ENCODE results near the gene SLC37A1.

The SLC37A1 gene

DNA sequence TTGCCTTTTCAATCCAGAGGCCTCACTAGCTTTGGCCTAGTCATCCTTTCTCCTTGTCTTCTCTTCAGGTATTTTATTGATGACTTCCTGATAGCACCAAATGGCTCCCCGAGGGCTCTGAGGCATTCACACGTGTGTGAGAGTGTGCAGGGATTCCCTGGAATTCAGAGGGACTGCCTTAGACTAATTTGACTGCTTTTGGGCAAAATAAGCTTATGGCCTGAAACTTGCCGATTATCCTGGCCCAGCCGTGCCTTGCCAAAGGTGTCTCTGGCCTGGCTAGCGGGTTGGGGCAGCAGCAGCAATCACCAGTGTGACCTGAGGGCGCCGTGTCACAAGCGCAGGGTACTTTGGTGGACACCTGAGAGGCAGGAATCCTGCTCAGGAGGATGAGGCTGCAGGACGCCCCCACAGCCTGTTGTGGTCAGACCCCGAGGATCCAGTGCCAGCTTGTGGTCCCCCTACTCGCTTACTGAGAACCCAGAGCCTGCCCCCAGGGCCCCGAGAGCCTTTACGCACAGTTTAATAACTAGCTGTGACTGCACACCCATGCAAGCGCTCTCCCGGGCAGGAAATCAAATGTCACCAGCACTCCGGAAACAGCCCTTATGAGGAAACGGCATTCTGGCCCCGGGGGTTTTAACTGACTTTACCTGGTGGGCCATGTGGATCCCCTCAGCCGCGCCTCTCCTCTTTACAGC lies 76.9 kb downstream of the SLC37A1 start:
- Histone ChIP-seq H4K8ac (ENCODE audit: low read depth, low read length) (no peak overlapping the region), H2BK120ac (ENCODE audit: low read depth, low read length) (no peak overlapping the region), H2BK15ac (replicated peaks; ENCODE audit: low read depth) (no peak overlapping the region), H3K4ac (ENCODE audit: low read depth, low read length) (no peak overlapping the region), H3K18ac (ENCODE audit: low read length) (no peak overlapping the region), H3K79me2 (ENCODE audit: control insufficient read depth, insufficient read depth, low read length) (no peaks in the 10 kb centered on the region), H2BK5ac (ENCODE audit: low read length) (no peak overlapping the region), H3K9ac (ENCODE audit: low read length) (no peak overlapping the region), H3K79me1 (ENCODE audit: low read length) (no peaks in the 10 kb centered on the region), H4K5ac (ENCODE audit: low read length) (no peak overlapping the region), H3K27me3 (ENCODE audit: insufficient read depth, low read length, poor library complexity) (no peaks in the 10 kb centered on the region), H2AK5ac (ENCODE audit: low read length) (no peak overlapping the region), H3K36me3 (ENCODE audit: control insufficient read depth, insufficient read depth, low read length) (no peaks in the 10 kb centered on the region), H3K4me1 (ENCODE audit: control insufficient read depth, low read depth, low read length) (no peaks in the 10 kb centered on the region), H3K56ac (ENCODE audit: low read length) (no peak overlapping the region), H3K23ac (ENCODE audit: low read length) (no peak overlapping the region), H3K27ac (ENCODE audit: low read depth, low read length) (no peak overlapping the region), H3K4me2 (ENCODE audit: low read length) (no peak overlapping the region), H3K4me3 (ENCODE audit: low read length) (no peak overlapping the region)
- peak; percentile 10 for DNase-seq
- WGBS (ENCODE audit: extremely low coverage, insufficient coverage, low lambda C conversion rate) = no CpG with 5 or more reads among the region's 20 CpGs

DNA sequence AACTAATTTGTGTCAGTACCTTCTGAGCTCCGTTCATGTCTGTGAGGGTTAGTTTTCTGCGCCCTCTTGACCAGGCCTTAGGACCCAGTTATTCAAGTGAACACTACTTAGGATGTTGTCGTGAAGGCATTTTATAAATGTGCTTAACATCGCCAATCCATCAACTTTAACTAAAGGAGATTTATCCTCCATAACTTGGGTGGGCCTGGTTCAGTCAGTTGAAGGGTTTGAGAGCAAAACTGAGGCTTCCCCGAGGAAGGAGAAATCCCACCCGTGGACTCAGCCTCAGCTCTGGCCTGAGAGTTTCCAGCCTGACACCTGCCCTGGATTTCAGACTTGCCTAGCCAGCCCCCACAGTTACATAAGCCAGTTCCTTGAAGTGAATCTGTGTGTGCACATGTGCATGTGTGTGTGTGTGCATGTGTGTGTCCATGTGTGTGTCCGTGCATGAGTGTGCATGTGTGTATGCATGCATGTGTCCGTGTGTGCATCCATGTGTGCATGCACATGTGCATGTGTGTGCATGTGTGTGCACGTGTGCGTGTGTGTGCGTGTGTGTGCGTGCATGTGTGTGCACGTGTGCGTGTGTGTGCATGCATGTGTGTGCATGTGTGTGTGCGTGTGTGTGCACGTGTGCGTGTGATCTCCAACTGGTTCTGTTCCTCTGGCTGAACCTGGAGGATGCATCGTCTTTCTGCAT lies 77.7 kb downstream of the SLC37A1 start:
- Histone ChIP-seq H3K27ac (ENCODE audit: low read depth, low read length) (no peak overlapping the region), H3K79me2 (ENCODE audit: control insufficient read depth, insufficient read depth, low read length) (no peaks in the 10 kb centered on the region), H4K8ac (ENCODE audit: low read depth, low read length) (no peak overlapping the region), H2BK15ac (replicated peaks; ENCODE audit: low read depth) (no peak overlapping the region), H4K5ac (ENCODE audit: low read length) (no peak overlapping the region), H3K36me3 (ENCODE audit: control insufficient read depth, insufficient read depth, low read length) (no peaks in the 10 kb centered on the region), H2AK5ac (ENCODE audit: low read length) (no peak overlapping the region), H3K4me2 (ENCODE audit: low read length) (no peak overlapping the region), H3K4ac (ENCODE audit: low read depth, low read length) (no peak overlapping the region), H2BK5ac (ENCODE audit: low read length) (no peak overlapping the region), H3K9ac (ENCODE audit: low read length) (no peak overlapping the region), H3K18ac (ENCODE audit: low read length) (no peak overlapping the region), H3K56ac (ENCODE audit: low read length) (no peak overlapping the region), H3K79me1 (ENCODE audit: low read length) (no peaks in the 10 kb centered on the region), H3K4me1 (ENCODE audit: control insufficient read depth, low read depth, low read length) (no peaks in the 10 kb centered on the region), H3K4me3 (ENCODE audit: low read length) (no peak overlapping the region), H3K27me3 (ENCODE audit: insufficient read depth, low read length, poor library complexity) (no peaks in the 10 kb centered on the region), H3K23ac (ENCODE audit: low read length) (no peak overlapping the region), H2BK120ac (ENCODE audit: low read depth, low read length) (no peak overlapping the region)
- no peak for DNase-seq
- WGBS (ENCODE audit: extremely low coverage, insufficient coverage, low lambda C conversion rate) = no CpG with 5 or more reads among the region's 18 CpGs

DNA sequence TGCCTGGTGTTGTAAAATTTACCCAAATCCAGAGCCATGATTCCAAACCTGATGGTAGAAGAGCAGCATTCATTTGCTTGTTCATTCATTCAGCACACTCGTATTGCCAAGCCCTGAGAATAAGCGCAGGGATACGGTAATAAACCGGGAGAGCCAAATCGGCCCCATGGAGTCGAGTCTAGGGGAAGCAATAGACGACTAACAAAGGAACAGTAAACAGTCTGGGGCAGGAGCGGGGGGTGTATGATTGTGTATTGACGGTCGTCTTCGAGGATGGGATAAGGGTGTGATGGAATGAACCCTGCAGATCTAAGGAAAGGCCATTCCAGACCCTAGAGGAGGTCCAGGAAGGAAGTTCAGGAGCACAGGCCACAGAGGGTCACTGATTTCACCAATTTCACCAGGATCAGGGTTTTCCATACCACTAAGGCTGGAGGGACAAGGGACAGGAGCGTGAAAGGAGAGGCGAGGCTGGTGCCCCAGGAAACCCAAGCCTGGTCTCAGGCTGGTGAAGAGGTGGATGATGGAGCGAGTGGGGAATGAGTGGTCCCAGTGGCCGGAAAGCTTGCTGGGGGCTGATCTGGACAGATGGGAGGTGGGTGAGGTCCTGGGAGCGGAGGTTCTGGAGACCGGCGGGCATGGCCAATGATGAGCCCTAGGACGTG lies 78.6 kb downstream of the SLC37A1 start:
- H3K27ac ChIP-seq (ENCODE audit: low read depth, low read length) = no peak overlapping the region
- no peaks in the 10 kb centered on the region for H3K79me1 ChIP-seq (ENCODE audit: low read length)
- H3K4me3 ChIP-seq (ENCODE audit: low read length) = no peak overlapping the region
- no peaks in the 10 kb centered on the region for H3K36me3 ChIP-seq (ENCODE audit: control insufficient read depth, insufficient read depth, low read length)
- no peak overlapping the region for H3K56ac ChIP-seq (ENCODE audit: low read length)
- H3K4ac ChIP-seq (ENCODE audit: low read depth, low read length) = no peak overlapping the region
- H4K8ac ChIP-seq (ENCODE audit: low read depth, low read length) = no peak overlapping the region
- no CpG with 5 or more reads among the region's 19 CpGs for WGBS (ENCODE audit: extremely low coverage, insufficient coverage, low lambda C conversion rate)
- no peak overlapping the region for H2BK15ac ChIP-seq (replicated peaks; ENCODE audit: low read depth)
- no peaks in the 10 kb centered on the region for H3K27me3 ChIP-seq (ENCODE audit: insufficient read depth, low read length, poor library complexity)
- no peak overlapping the region for H3K18ac ChIP-seq (ENCODE audit: low read length)
- H2BK5ac ChIP-seq (ENCODE audit: low read length) = no peak overlapping the region
- no peak overlapping the region for H3K4me2 ChIP-seq (ENCODE audit: low read length)
- H3K23ac ChIP-seq (ENCODE audit: low read length) = no peak overlapping the region
- DNase-seq = peak; percentile 22
- no peak overlapping the region for H4K5ac ChIP-seq (ENCODE audit: low read length)
- H3K9ac ChIP-seq (ENCODE audit: low read length) = no peak overlapping the region
- H3K79me2 ChIP-seq (ENCODE audit: control insufficient read depth, insufficient read depth, low read length) = no peaks in the 10 kb centered on the region
- no peak overlapping the region for H2BK120ac ChIP-seq (ENCODE audit: low read depth, low read length)
- H3K4me1 ChIP-seq (ENCODE audit: control insufficient read depth, low read depth, low read length) = no peaks in the 10 kb centered on the region
- H2AK5ac ChIP-seq (ENCODE audit: low read length) = no peak overlapping the region

DNA sequence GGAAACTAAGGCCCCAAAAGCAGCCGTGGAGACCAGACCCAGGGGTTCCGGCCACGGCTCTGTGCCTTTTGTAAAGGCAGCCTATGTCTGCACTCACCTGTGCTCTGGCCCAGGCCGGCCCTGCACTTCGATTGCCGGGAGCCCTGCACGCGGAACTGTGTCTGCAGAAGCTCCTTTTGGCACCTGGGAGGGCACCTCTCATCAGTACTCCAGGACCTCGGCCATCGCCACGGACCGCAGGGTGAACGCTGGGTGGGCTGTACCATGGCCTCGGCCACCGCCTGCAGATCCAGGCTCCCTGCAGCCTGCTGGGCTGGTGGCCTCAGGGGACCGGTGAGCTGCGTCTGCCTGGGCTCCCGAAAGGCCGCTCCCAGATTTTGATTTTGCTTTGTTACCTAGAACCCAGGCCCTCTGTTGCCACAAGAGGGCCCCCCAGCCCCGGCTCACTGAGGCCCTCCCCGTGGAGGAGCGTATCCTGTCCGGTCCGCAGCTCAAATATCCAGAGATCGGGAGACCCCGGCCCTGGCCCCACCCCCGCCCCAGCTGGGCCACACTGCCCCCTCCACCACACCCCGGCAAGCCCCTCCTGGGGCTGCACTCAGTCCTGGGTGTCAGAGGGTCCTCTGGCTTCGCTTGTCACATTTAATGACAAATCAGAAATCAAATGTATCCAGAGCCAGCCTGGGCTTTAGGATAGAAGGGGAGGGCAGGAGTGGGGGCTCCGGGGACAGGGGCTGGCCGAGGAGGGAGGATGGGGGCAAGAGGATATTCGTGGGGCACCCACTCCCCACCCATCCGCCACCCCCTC lies 79.6 kb downstream of the SLC37A1 start:
- Histone ChIP-seq H3K9ac (ENCODE audit: low read length) (peak overlapping the region; percentile 58), H3K27me3 (ENCODE audit: insufficient read depth, low read length, poor library complexity) (no peaks in the 10 kb centered on the region), H3K4ac (ENCODE audit: low read depth, low read length) (no peak overlapping the region), H2BK5ac (ENCODE audit: low read length) (no peak overlapping the region), H3K18ac (ENCODE audit: low read length) (peak overlapping the region; percentile 32), H3K79me1 (ENCODE audit: low read length) (no peaks in the 10 kb centered on the region), H3K27ac (ENCODE audit: low read depth, low read length) (no peak overlapping the region), H2AK5ac (ENCODE audit: low read length) (no peak overlapping the region), H3K56ac (ENCODE audit: low read length) (peak overlapping the region; percentile 90), H2BK120ac (ENCODE audit: low read depth, low read length) (peak overlapping the region; percentile 52), H3K36me3 (ENCODE audit: control insufficient read depth, insufficient read depth, low read length) (no peaks in the 10 kb centered on the region), H3K79me2 (ENCODE audit: control insufficient read depth, insufficient read depth, low read length) (no peaks in the 10 kb centered on the region), H3K4me2 (ENCODE audit: low read length) (no peak overlapping the region), H2BK15ac (replicated peaks; ENCODE audit: low read depth) (no peak overlapping the region), H3K4me3 (ENCODE audit: low read length) (no peak overlapping the region), H4K8ac (ENCODE audit: low read depth, low read length) (no peak overlapping the region), H3K23ac (ENCODE audit: low read length) (no peak overlapping the region), H4K5ac (ENCODE audit: low read length) (no peak overlapping the region), H3K4me1 (ENCODE audit: control insufficient read depth, low read depth, low read length) (no peaks in the 10 kb centered on the region)
- WGBS (ENCODE audit: extremely low coverage, insufficient coverage, low lambda C conversion rate) = no CpG with 5 or more reads among the region's 33 CpGs
- peak; percentile 83 for DNase-seq

DNA sequence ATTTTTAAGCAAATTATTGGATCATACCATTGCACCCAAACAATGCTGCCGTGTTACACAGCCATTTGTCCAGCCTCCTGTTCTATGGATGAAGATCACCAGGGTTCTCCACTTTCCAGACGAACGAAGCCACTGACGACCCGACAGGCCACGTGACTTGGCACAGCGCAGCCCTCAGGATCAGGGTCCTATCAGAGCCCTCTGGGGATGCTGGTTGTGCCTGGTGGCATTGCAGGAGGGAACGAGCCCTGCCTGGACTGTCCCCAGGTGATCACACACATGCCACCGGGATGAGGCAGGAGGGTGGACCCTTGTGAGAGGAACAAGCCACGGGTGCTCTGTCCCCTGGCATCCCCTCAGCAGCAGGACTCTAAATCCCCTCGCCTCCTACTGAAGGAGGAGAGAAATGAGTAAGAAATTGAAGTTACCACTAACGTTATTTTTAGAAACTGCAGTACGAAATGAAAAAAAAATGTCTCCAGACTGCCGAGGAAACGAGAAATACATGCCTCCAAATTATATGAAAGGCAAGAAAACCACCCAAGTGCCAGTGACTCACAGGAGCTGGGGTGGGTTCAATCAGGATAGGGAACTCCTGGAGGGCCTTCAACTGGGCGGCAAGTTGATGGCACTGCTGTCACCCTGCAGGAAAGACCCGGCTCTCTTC lies 81.1 kb downstream of the SLC37A1 start:
- no peak overlapping the region for H3K23ac ChIP-seq (ENCODE audit: low read length)
- H3K79me1 ChIP-seq (ENCODE audit: low read length) = no peaks in the 10 kb centered on the region
- no peaks in the 10 kb centered on the region for H3K36me3 ChIP-seq (ENCODE audit: control insufficient read depth, insufficient read depth, low read length)
- no peak for DNase-seq
- H2BK120ac ChIP-seq (ENCODE audit: low read depth, low read length) = no peak overlapping the region
- no peak overlapping the region for H4K8ac ChIP-seq (ENCODE audit: low read depth, low read length)
- no peaks in the 10 kb centered on the region for H3K27me3 ChIP-seq (ENCODE audit: insufficient read depth, low read length, poor library complexity)
- no peak overlapping the region for H3K9ac ChIP-seq (ENCODE audit: low read length)
- no peak overlapping the region for H3K4ac ChIP-seq (ENCODE audit: low read depth, low read length)
- WGBS (ENCODE audit: extremely low coverage, insufficient coverage, low lambda C conversion rate) = no CpG with 5 or more reads among the region's 17 CpGs
- H2BK15ac ChIP-seq (replicated peaks; ENCODE audit: low read depth) = no peak overlapping the region
- no peak overlapping the region for H3K4me3 ChIP-seq (ENCODE audit: low read length)
- no peak overlapping the region for H2AK5ac ChIP-seq (ENCODE audit: low read length)
- H3K79me2 ChIP-seq (ENCODE audit: control insufficient read depth, insufficient read depth, low read length) = no peaks in the 10 kb centered on the region
- no peak overlapping the region for H3K18ac ChIP-seq (ENCODE audit: low read length)
- no peak overlapping the region for H3K4me2 ChIP-seq (ENCODE audit: low read length)
- no peaks in the 10 kb centered on the region for H3K4me1 ChIP-seq (ENCODE audit: control insufficient read depth, low read depth, low read length)
- H3K56ac ChIP-seq (ENCODE audit: low read length) = no peak overlapping the region
- H2BK5ac ChIP-seq (ENCODE audit: low read length) = no peak overlapping the region
- no peak overlapping the region for H3K27ac ChIP-seq (ENCODE audit: low read depth, low read length)
- H4K5ac ChIP-seq (ENCODE audit: low read length) = no peak overlapping the region
